Activated naive CD8-positive, alpha-beta T cell treated with anti-CD3 and anti-CD28 coated beads, Interleukin-2, amount 50 U/mL, for 24 hours (primary cell): Measurements from ENCODE around the gene GRIK4.
"Not testable (repeated sequence)": the region's sequence is repeated elsewhere in the genome, so short reads cannot be mapped to it uniquely, and the experiment has no call there.

Source experiments
- ATAC-seq: fragments of 150-1000 bp; cut with Tn5 transposase; one replicate; pipeline ENCODE4 v1.10.0; 2021
- DNase-seq: peaks from one replicate; pipeline ENCODE4 v3.0.0; 2021
- H3K27ac Mint-ChIP-seq: one replicate; pipeline ENCODE4 v1.8.0; 2021; ENCODE audit warnings: mild to moderate bottlenecking, mixed read lengths
- H3K27me3 Mint-ChIP-seq: one replicate; pipeline ENCODE4 v1.8.0; 2021; ENCODE audit warnings: mixed read lengths
- H3K36me3 Mint-ChIP-seq: one replicate; pipeline ENCODE4 v1.8.0; 2021; ENCODE audit warnings: low read depth, mixed read lengths
- H3K4me1 Mint-ChIP-seq: one replicate; pipeline ENCODE4 v1.8.0; 2021; ENCODE audit warnings: mixed read lengths
- H3K4me3 Mint-ChIP-seq: one replicate; pipeline ENCODE4 v1.8.0; 2021; ENCODE audit warnings: mild to moderate bottlenecking, moderate library complexity, mixed read lengths
- H3K9me3 Mint-ChIP-seq: one replicate; pipeline ENCODE4 v1.8.0; 2021; ENCODE audit warnings: mixed read lengths

Gene GRIK4

DNA sequence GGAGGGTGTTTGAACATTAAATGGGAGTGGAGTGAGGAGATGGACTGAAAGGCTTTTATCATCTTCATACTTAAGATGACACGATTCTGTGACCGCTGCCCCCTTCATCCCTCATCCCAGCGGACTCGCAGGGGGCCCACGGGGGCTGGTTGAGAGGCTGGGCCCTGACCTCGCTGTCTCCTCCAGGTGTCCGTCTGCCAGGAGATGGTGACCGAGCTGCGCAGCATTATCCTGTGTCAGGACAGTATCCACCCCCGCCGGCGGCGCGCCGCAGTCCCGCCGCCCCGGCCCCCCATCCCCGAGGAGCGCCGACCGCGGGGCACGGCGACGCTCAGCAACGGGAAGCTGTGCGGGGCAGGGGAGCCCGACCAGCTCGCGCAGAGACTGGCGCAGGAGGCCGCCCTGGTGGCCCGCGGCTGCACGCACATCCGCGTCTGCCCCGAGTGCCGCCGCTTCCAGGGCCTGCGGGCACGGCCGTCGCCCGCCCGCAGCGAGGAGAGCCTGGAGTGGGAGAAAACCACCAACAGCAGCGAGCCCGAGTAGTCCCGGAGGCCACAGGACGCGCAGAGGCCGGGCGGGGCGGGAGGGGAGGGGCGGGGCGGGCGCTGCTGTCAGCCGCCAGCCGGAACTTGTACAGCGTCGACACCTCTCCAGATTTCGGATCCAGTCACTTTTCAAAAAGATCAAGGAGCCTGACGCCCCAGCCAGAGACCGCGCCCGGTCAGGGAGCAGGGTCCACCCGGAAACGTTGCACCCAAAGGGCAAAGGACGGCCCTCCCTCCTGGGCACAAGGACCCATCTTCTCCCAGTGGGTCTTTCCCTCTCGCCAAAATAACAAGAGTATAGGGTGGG, 474.4 kb downstream of the GRIK4 start:
- ATAC-seq (peak; percentile 88), DNase-seq (peak; percentile 37)
- H3K4me3 Mint-ChIP-seq: peak overlapping the region; percentile 74
- H3K9me3 Mint-ChIP-seq: no peaks in the 10 kb centered on the region
- no peaks in the 10 kb centered on the region for H3K36me3 Mint-ChIP-seq
- H3K27me3 Mint-ChIP-seq: peaks cover 34% of the 10 kb centered on the region
- H3K27ac Mint-ChIP-seq: no peak overlapping the region
- H3K4me1 Mint-ChIP-seq: peaks cover 10% of the 10 kb centered on the region

DNA sequence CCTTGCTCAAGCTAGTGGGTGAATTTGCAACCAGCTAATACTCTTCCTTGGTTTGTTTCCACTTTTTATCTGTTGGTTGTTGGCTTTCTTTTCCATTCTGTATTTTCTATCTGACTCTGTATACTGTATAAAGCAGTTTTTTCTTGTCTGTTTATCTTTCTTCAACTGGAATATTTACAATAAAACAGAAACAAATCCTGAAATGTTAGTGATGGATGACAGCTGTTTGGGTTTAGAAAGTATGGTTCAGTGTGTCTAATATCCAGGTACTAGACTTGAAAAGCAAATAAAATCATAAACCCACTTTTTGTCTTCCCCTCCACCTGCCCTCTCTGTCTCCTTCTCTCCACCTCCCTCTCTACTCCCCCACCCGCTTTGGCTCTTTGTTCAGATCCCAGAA, 477.1 kb downstream of the GRIK4 start:
- Mint-ChIP-seq H3K27ac (no peak overlapping the region), H3K4me1 (peaks cover 10% of the 10 kb centered on the region)
- ATAC-seq: no peak

DNA sequence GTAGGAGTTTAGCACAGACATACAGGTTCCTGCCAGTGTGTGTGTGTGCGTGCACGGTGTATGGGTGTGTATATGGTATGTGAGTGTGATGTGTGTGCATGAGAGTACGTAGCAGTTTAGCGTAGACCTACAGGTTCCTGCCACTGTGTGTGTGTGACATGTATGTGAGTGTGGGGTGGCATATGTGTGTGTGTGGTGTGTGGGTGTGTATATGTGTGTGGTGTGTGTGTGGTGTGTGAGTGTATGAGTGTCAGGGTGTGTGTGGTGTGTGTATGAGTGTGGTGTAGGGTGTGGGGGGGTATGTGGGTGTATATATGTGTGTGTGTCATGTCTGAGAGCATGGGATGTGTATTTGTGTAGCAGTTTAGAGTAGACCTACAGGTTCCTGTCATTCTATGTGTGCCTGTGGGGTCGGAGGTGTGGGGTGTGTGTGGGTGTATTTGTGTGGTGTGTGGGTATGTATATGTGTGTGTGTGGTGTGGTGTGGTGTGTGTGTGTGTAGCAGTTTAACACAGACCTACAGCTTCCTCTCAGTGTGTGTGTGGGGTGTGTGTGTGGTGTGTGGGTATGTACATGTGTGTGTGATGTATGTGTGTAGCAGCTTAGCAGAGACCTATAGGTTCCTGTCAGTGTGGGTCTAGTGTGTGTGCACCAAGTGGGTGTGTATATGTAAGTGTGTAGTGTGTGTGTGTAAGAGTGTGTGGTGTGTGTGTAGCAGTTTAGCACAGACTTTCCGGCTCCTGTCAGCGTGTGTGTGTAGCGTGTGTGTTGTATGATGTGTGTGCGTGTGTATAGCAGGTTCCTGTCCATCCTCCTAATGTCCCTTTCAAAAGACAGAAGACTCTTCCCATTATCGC, 480.5 kb downstream of the GRIK4 start:
- H3K27ac Mint-ChIP-seq: no peak overlapping the region
- H3K36me3 Mint-ChIP-seq: no peaks in the 10 kb centered on the region
- H3K27me3 Mint-ChIP-seq: peaks cover 9% of the 10 kb centered on the region
- no peak overlapping the region for H3K4me3 Mint-ChIP-seq
- DNase-seq (no peak), ATAC-seq (no peak)
- peaks cover 6% of the 10 kb centered on the region for H3K4me1 Mint-ChIP-seq
- no peaks in the 10 kb centered on the region for H3K9me3 Mint-ChIP-seq

More for the DNA sequence above, 477.1 kb downstream of the GRIK4 start:
- no peak overlapping the region for H3K4me3 Mint-ChIP-seq
- H3K36me3 Mint-ChIP-seq: no peaks in the 10 kb centered on the region
- H3K27me3 Mint-ChIP-seq: peaks cover 23% of the 10 kb centered on the region
- no peaks in the 10 kb centered on the region for H3K9me3 Mint-ChIP-seq
- no peak for DNase-seq

DNA sequence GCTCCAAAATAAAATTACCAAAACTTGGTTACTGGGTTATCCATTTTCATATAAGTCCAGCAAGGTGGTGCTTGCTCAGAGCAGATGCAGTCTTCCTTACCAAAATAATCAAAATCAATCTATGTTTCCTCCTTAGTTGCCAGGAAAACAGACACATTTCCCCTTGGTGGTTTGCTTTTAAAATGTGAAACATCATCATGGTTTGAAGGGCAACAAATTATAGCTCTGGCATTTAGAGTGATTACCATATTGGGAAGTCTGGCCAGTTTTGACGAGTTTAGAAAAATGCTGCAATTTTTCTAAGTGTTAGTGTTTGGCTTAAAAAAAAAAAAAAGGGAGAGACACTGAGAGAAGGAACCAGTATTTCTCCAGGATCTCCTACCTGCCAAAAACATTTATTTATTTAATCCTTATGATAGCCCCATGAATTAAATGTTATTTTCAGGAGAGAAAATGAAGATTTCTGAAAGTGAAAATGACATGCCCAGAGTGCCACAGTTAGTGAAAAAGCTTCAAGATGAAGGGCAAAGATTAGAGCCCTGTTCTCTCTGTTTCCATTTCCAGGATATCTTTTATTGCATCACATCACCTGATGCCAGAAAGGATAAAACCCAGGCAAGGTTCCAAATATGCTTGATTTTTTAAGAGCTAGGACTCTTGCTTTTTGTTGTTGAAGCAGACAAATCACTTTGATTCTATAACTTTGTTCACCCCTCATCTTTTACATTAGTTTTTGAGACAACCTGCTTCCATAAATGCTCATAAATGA, 482.7 kb downstream of the GRIK4 start:
- Mint-ChIP-seq H3K4me3 (no peak overlapping the region), H3K9me3 (no peaks in the 10 kb centered on the region), H3K36me3 (no peaks in the 10 kb centered on the region), H3K27ac (peak overlapping the region; percentile 47), H3K4me1 (peaks cover 6% of the 10 kb centered on the region), H3K27me3 (peaks cover 6% of the 10 kb centered on the region)
- ATAC-seq (no peak), DNase-seq (no peak)

DNA sequence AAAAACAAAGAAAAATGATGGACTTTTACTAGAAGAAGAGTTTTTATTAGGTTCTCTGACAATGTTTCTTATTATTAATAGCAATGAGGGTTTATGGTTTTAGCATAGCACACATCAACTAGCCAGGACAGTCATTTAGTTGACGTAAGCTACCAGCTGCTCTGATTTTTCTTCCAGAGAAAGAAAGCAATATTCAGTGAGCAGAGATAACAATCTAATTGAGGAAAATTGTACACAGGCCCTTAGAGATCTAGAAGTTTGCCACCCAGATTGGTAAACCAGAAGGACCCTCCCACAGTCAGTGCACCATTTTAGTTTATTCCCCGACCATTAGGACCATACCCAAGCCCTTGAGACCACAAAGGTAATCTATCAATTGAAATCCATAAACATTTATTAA, 483.6 kb downstream of the GRIK4 start:
- Mint-ChIP-seq H3K4me1 (peaks cover 6% of the 10 kb centered on the region), H3K9me3 (no peaks in the 10 kb centered on the region), H3K27me3 (peaks cover 6% of the 10 kb centered on the region), H3K27ac (no peak overlapping the region), H3K4me3 (no peak overlapping the region), H3K36me3 (no peaks in the 10 kb centered on the region)
- ATAC-seq (no peak), DNase-seq (no peak)

DNA sequence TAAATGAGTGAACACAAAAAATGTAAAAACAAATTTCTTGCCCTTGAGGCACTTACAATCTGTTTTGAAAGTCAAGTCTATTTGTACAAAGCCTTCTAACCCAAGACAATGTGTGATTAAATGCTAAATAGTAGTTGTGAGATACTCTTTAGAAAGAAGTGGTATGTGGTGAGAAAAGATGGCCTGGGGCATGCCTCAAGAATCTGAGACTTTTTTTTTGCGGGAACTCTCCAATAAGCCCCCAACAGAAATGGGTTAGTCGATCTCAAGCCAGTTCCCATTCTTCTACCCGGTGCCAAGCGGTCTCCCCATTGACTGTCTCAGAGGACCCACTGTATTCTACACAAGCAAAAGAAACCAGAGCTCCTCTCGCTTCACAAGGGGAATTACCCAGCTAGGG, 485.4 kb downstream of the GRIK4 start:
- H3K9me3 Mint-ChIP-seq: no peaks in the 10 kb centered on the region
- H3K36me3 Mint-ChIP-seq: no peaks in the 10 kb centered on the region
- H3K4me3 Mint-ChIP-seq: no peak overlapping the region
- peaks cover 12% of the 10 kb centered on the region for H3K27me3 Mint-ChIP-seq
- ATAC-seq (no peak), DNase-seq (no peak)
- no peak overlapping the region for H3K27ac Mint-ChIP-seq
- H3K4me1 Mint-ChIP-seq: peaks cover 6% of the 10 kb centered on the region

DNA sequence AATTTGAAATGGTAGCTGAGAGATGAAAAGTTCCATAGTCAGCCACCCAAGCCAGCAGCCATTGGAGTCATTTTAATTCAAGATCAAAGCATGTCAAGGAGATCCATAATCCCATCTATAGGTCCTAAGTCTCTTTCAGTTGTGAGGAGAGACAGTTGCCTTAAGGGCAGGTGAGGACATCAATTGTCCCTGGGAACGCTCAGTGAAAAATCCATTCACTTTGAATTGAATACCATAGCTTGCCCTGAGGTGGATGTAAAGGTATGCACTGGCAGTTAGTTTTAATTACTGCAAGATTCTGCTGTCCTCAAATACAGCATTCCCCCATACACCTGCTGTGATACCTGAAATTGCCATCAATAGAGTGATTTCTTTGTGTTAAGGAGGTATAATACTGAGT, 487.0 kb downstream of the GRIK4 start:
- no peak overlapping the region for H3K27ac Mint-ChIP-seq
- H3K4me1 Mint-ChIP-seq: peaks cover 6% of the 10 kb centered on the region
- no peaks in the 10 kb centered on the region for H3K36me3 Mint-ChIP-seq
- H3K9me3 Mint-ChIP-seq: no peaks in the 10 kb centered on the region
- H3K4me3 Mint-ChIP-seq: no peak overlapping the region
- no peak for DNase-seq
- no peak for ATAC-seq
- peaks cover 12% of the 10 kb centered on the region for H3K27me3 Mint-ChIP-seq

DNA sequence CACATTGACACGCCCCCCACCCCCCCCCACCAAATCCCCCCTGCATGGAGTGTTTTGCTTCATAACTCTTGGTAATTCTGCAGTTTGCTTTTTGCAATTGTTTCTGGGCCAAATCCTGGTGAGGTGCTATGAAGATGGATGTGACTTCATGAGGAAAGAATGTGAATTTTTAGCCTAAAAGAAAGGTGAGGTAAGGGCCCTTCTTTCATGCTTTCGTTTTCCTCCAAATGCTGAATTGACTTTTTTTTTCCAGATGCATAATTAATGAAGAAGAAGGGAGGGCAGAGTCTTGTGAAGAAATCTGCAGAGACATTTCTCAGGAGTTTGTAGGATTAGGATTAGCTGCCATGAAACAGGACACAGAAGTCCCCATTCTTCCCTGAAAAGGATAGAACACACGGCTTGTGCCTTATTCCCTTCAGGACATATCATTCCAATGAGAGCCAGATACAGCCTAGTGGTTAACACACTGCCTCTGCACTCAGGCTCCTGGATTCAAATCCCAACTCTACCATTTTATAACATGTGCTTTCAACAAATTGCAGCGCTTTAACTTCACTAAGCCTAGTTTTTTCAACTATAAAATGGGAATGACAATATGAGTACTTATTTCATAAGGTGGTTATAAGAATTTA, 492.8 kb downstream of the GRIK4 start:
- no peak for DNase-seq
- Mint-ChIP-seq H3K9me3 (peaks cover 6% of the 10 kb centered on the region), H3K27ac (no peak overlapping the region), H3K4me1 (no peaks in the 10 kb centered on the region), H3K36me3 (no peaks in the 10 kb centered on the region), H3K4me3 (no peak overlapping the region), H3K27me3 (peaks cover 32% of the 10 kb centered on the region)
- no peak for ATAC-seq

DNA sequence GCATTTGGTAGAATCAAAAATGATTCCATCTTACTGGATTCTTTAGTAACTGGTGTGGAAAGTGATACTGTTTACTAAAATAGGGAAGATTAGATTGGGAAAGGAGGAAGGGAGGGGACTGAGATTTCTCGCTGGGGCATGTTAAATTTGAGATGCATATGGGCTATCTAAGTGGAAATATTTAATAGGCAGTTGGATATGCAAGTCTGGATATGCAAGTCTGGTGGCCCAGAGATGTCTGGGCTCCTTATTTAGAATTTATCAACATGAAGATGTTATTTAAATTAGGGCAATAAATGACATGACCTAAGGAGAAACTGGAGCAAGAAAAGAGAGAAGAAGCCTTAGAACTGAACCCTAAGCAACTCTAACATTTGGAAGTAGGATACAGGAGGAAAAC, 495.4 kb downstream of the GRIK4 start:
- Mint-ChIP-seq H3K4me1 (no peaks in the 10 kb centered on the region), H3K9me3 (peaks cover 6% of the 10 kb centered on the region), H3K27me3 (peaks cover 32% of the 10 kb centered on the region), H3K36me3 (no peaks in the 10 kb centered on the region), H3K27ac (no peak overlapping the region), H3K4me3 (no peak overlapping the region)
- DNase-seq (no peak), ATAC-seq (no peak)

DNA sequence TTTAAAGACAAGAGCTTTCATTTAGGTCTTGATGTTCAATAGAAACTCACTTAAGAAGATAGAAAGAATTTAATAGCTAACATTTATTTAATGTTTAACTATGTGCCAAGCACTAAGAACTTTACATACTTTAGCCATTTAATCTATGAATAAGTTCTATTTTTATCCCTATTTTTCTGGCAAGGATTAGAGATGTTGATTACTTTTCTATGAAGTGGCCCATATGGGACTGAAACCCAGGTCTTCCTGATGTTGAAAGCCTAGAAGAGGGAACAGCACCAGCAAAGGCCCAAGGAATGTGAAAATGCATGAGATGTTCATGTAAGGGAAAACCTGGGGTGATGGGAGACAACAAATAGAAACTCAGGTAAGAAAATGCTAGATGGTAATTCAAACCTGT, 497.0 kb downstream of the GRIK4 start:
- Mint-ChIP-seq H3K4me1 (no peaks in the 10 kb centered on the region), H3K36me3 (no peaks in the 10 kb centered on the region), H3K9me3 (peaks cover 6% of the 10 kb centered on the region), H3K27me3 (peaks cover 32% of the 10 kb centered on the region), H3K27ac (no peak overlapping the region), H3K4me3 (no peak overlapping the region)
- ATAC-seq (no peak), DNase-seq (no peak)

DNA sequence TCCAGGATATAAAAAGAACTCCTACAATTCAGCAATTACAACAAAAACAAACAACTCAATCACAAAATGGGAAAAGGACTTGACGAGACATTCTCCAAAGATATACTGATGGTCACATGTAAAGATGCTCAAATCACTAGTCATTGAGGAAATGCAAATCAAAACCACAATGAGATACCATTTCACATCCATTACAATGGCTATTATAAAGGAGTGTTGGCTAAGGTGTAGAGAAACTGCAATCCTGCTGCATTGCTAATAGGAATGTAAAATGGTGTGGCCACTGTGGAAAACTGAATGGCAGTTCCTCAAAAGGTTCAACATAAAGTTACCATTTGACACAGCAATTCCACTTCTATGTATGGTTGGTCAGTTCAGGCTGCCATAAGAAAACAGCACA, 500.5 kb downstream of the GRIK4 start:
- Mint-ChIP-seq H3K36me3 (no peaks in the 10 kb centered on the region), H3K27ac (no peak overlapping the region), H3K4me1 (no peaks in the 10 kb centered on the region), H3K27me3 (peaks cover 27% of the 10 kb centered on the region), H3K4me3 (no peak overlapping the region), H3K9me3 (no peaks in the 10 kb centered on the region)
- DNase-seq (no peak), ATAC-seq (no peak)

DNA sequence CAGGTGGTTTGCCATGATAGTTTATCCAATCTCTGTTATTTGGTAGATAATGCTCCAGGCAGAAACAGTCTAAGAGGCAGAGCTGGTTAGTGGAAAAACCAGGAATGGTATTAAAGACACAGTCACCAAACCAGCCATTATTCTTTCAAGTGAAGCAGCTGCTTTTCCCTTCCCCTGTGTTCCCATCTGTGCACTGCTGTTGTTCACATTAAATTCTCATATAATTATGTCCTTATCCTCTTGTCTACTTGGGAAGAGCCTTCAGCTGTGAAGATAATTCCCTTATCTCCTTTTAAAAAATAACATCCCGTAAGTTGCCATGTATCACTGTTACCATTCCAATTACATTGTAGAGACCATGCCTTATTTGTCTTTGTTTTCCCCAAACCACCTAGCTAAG, 507.2 kb downstream of the GRIK4 start:
- ATAC-seq (no peak), DNase-seq (no peak)
- no peaks in the 10 kb centered on the region for H3K9me3 Mint-ChIP-seq
- no peak overlapping the region for H3K27ac Mint-ChIP-seq
- H3K4me1 Mint-ChIP-seq: peaks cover 4% of the 10 kb centered on the region
- peaks cover 11% of the 10 kb centered on the region for H3K27me3 Mint-ChIP-seq
- no peak overlapping the region for H3K4me3 Mint-ChIP-seq
- no peaks in the 10 kb centered on the region for H3K36me3 Mint-ChIP-seq

DNA sequence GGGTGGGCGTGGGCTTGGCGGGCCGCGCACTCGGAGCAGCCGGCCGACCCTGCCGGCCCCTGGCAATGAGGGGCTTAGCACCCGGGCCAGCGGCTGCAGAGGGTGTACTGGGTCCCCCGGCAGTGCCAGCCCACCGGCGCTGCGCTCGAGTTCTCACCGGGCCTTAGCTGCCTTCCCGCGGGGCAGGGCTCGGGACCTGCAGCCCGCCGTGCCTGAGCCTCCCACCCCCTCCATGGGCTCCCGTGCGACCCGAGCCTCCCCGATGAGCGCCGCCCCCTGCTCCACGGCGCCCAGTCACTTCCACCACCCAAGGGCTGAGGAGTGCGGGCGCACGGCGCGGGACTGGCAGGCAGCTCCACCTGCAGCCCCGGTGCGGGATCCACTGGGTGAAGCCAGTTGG, 510.2 kb downstream of the GRIK4 start:
- peaks cover 21% of the 10 kb centered on the region for H3K4me1 Mint-ChIP-seq
- ATAC-seq: not testable (repeated sequence)

More for the DNA sequence above, 510.2 kb downstream of the GRIK4 start:
- not testable (repeated sequence) for H3K9me3 Mint-ChIP-seq, H3K4me3 Mint-ChIP-seq, H3K27ac Mint-ChIP-seq, H3K27me3 Mint-ChIP-seq, H3K36me3 Mint-ChIP-seq, DNase-seq
